Fibroblast of lung (primary cell): Measurements from ENCODE around the gene LSAMP. TPM values are rescaled to one million over a fixed set of nuclear protein-coding genes. Genes with fewer than 3 reads are reported as not detected.

Source experiments
- DNase-seq, 2 donors: peaks; one replicate each; pipeline versions ENCODE4 v3.0.0 to v3.0.0-alpha.2; 2010; ENCODE audit warnings: low read depth in 2 of 2
- H2AFZ ChIP-seq: 2 replicates; pipeline ENCODE4 v1.5.1; 2012; ENCODE audit warnings: low read length, control low read depth, inconsistent platforms
- H3K27ac ChIP-seq: 2 replicates; pipeline ENCODE4 v1.5.1; 2011; ENCODE audit warnings: low read length, control low read depth; ENCODE audit not compliant: insufficient read depth
- H3K27me3 ChIP-seq: 2 replicates; pipeline ENCODE4 v1.5.1; 2011; ENCODE audit warnings: mild to moderate bottlenecking, low read length; ENCODE audit not compliant: control insufficient read depth, insufficient read depth
- H3K36me3 ChIP-seq: 2 replicates; pipeline ENCODE4 v1.5.1; 2011; ENCODE audit warnings: low read length; ENCODE audit not compliant: control insufficient read depth, insufficient read depth
- H3K4me1 ChIP-seq: 2 replicates; pipeline ENCODE4 v1.5.1; 2011; ENCODE audit warnings: low read length; ENCODE audit not compliant: control insufficient read depth, insufficient read depth; ENCODE audit errors: extremely low read depth
- H3K4me2 ChIP-seq: 2 replicates; pipeline ENCODE4 v1.5.1; 2011; ENCODE audit warnings: low read length, control low read depth; ENCODE audit not compliant: insufficient read depth; ENCODE audit errors: extremely low read depth
- H3K4me3 ChIP-seq, 4 experiments: fragments of 200-600 bp in 1 of 4; sonication (generic) in 1 of 4; replicated peaks in 1 of 4; 2 replicates each; pipeline ENCODE4 v1.5.1; 2011 to 2016; ENCODE audit warnings: low read length in 4 of 4, low read depth in 3 of 4, mild to moderate bottlenecking in 3 of 4, control low read depth in 2 of 4, inconsistent platforms in 1 of 4, mixed read lengths in 1 of 4; ENCODE audit not compliant: insufficient read depth in 1 of 4; ENCODE audit errors: control extremely low read depth in 1 of 4
- H3K79me2 ChIP-seq: 2 replicates; pipeline ENCODE4 v1.5.1; 2012; ENCODE audit warnings: mild to moderate bottlenecking, low read length, inconsistent platforms; ENCODE audit not compliant: control insufficient read depth, insufficient read depth
- H3K9ac ChIP-seq: 2 replicates; pipeline ENCODE4 v1.5.1; 2011; ENCODE audit warnings: mild to moderate bottlenecking, low read length, control low read depth; ENCODE audit not compliant: insufficient read depth
- H3K9me3 ChIP-seq: 2 replicates; pipeline ENCODE4 v1.5.1; 2012; ENCODE audit warnings: low read depth, low read length; ENCODE audit not compliant: control insufficient read depth, insufficient read depth
- H4K20me1 ChIP-seq: 2 replicates; pipeline ENCODE4 v1.5.1; 2011; ENCODE audit warnings: low read length; ENCODE audit not compliant: control insufficient read depth, insufficient read depth; ENCODE audit errors: extremely low read depth
- CTCF ChIP-seq, 2 donors: IDR thresholded peaks in 1 of 2; conservative IDR thresholded peaks in 1 of 2; 1 replicate in 1 of 2; 2 replicates in 1 of 2; pipeline ENCODE4 v1.5.1; 2011 to 2012; ENCODE audit warnings: low read length in 2 of 2, control low read depth in 1 of 2, inconsistent platforms in 1 of 2, low read depth in 1 of 2, mild to moderate bottlenecking in 1 of 2
- EZH2 ChIP-seq: IDR thresholded peaks from 2 replicates; pipeline ENCODE4 v1.5.1; 2012; ENCODE audit warnings: low read length, control low read depth, mild to moderate bottlenecking; ENCODE audit errors: missing control alignments
- polyA plus RNA-seq, 2 donors: library from polyadenylated mRNA; depleted of rRNA in 1 of 2; stranded (reverse) in 1 of 2; unstranded in 1 of 2; fragments of >200 nt; gene quantifications; 2 replicates each; pipeline ENCODE4 v1.2.1, GENCODE V29; 2011 to 2012; ENCODE audit warnings: missing spikeins in 1 of 2
- total RNA-seq: library from RNA; depleted of rRNA; stranded (reverse); fragments of >200 nt; gene quantifications from 2 replicates; pipeline ENCODE4 v1.2.1, GENCODE V29; 2014

The LSAMP gene
- total and polyA plus RNA-seq, 2 donors (not counting 1 experiment from before 2014, with no cell fraction given): 4.8 to 5.9 TPM

- DNase-seq: no peak
Observed at GRCh38 chr3:115852278-115852677, 593.0 kb downstream of the LSAMP start.

GRCh38 chr3:115851571-115851970 is 593.7 kb downstream of the LSAMP start:
- H3K27ac ChIP-seq: no peak overlapping the region
- H3K79me2 ChIP-seq: no peaks in the 10 kb centered on the region
- H3K4me2 ChIP-seq: no peak overlapping the region
- H3K36me3 ChIP-seq: no peaks in the 10 kb centered on the region
- H2AFZ ChIP-seq: no peak overlapping the region
- H3K9ac ChIP-seq: no peak overlapping the region
- H3K4me3 ChIP-seq: no peak overlapping the region
- TF ChIP-seq CTCF (conservative IDR thresholded peaks at IDR 0.05 in 1 of 2, IDR thresholded peaks at IDR 0.05 in 1 of 2; ENCODE audit: low read depth in 1 of 2, low read length in 2 of 2) (no peak), EZH2 (no peak)
- H3K4me1 ChIP-seq: no peaks in the 10 kb centered on the region
- no peak for DNase-seq
- H3K9me3 ChIP-seq: no peaks in the 10 kb centered on the region
- no peaks in the 10 kb centered on the region for H3K27me3 ChIP-seq
- no peaks in the 10 kb centered on the region for H4K20me1 ChIP-seq

More at GRCh38 chr3:115852278-115852677, 593.0 kb downstream of the LSAMP start:
- H3K79me2 ChIP-seq: no peaks in the 10 kb centered on the region
- no peak overlapping the region for H3K9ac ChIP-seq
- H3K4me3 ChIP-seq: no peak overlapping the region
- TF ChIP-seq EZH2: no peak
- TF ChIP-seq CTCF (conservative IDR thresholded peaks at IDR 0.05 in 1 of 2, IDR thresholded peaks at IDR 0.05 in 1 of 2; ENCODE audit: low read depth in 1 of 2, low read length in 2 of 2): no peak
- no peaks in the 10 kb centered on the region for H3K9me3 ChIP-seq
- no peak overlapping the region for H3K27ac ChIP-seq
- no peaks in the 10 kb centered on the region for H4K20me1 ChIP-seq
- no peaks in the 10 kb centered on the region for H3K4me1 ChIP-seq
- no peak overlapping the region for H3K4me2 ChIP-seq
- H3K36me3 ChIP-seq: no peaks in the 10 kb centered on the region
- H2AFZ ChIP-seq: no peak overlapping the region
- H3K27me3 ChIP-seq: no peaks in the 10 kb centered on the region

GRCh38 chr3:115848641-115849040 is 596.6 kb downstream of the LSAMP start:
- no peaks in the 10 kb centered on the region for H3K27me3 ChIP-seq
- no peak overlapping the region for H3K9ac ChIP-seq
- no peak for TF ChIP-seq EZH2
- no peak for TF ChIP-seq CTCF (conservative IDR thresholded peaks at IDR 0.05 in 1 of 2, IDR thresholded peaks at IDR 0.05 in 1 of 2; ENCODE audit: low read depth in 1 of 2, low read length in 2 of 2)
- H3K27ac ChIP-seq: no peak overlapping the region
- H3K4me3 ChIP-seq: no peak overlapping the region
- no peak overlapping the region for H3K4me2 ChIP-seq
- no peaks in the 10 kb centered on the region for H3K4me1 ChIP-seq
- H2AFZ ChIP-seq: no peak overlapping the region
- H4K20me1 ChIP-seq: no peaks in the 10 kb centered on the region
- no peaks in the 10 kb centered on the region for H3K36me3 ChIP-seq
- no peaks in the 10 kb centered on the region for H3K9me3 ChIP-seq
- no peaks in the 10 kb centered on the region for H3K79me2 ChIP-seq
- DNase-seq: no peak
